Esophagus (tissue), 2 donors: ENCODE measurements around the gene GPR137B. TPM values are rescaled to one million over a fixed set of nuclear protein-coding genes. Genes with fewer than 3 reads are reported as not detected.
"Not testable (repeated sequence)": the region's sequence is repeated elsewhere in the genome, so short reads cannot be mapped to it uniquely, and the experiment has no call there.

Experiments
- H3K27ac ChIP-seq, 2 donors: one replicate each; pipeline ENCODE4 v1.5.1; 2013; ENCODE audit warnings: low read depth in 2 of 2, mild to moderate bottlenecking in 2 of 2, inconsistent platforms in 1 of 2, low read length in 1 of 2, moderate library complexity in 1 of 2
- H3K27me3 ChIP-seq, 2 donors: one replicate each; pipeline ENCODE4 v1.6.1; 2013; ENCODE audit warnings: low read length in 2 of 2, control low read depth in 1 of 2, mild to moderate bottlenecking in 1 of 2; ENCODE audit not compliant: insufficient read depth in 2 of 2, control insufficient read depth in 1 of 2
- H3K36me3 ChIP-seq, 2 donors: one replicate each; pipeline ENCODE4 v1.6.1; 2013; ENCODE audit warnings: low read length in 1 of 2; ENCODE audit not compliant: control insufficient read depth in 2 of 2, insufficient read depth in 2 of 2
- H3K4me1 ChIP-seq, 2 donors: one replicate each; pipeline ENCODE4 v1.6.1; 2013; ENCODE audit warnings: low read length in 1 of 2; ENCODE audit not compliant: control insufficient read depth in 2 of 2, insufficient read depth in 2 of 2
- H3K4me3 ChIP-seq, 2 donors: one replicate each; pipeline ENCODE4 v1.5.1; 2013; ENCODE audit warnings: low read length in 2 of 2, mild to moderate bottlenecking in 2 of 2, low read depth in 1 of 2, moderate library complexity in 1 of 2
- H3K9me3 ChIP-seq, 2 donors: one replicate each; pipeline ENCODE4 v1.6.1; 2013; ENCODE audit warnings: mild to moderate bottlenecking in 2 of 2, low read depth in 1 of 2, low read length in 1 of 2, moderate library complexity in 1 of 2; ENCODE audit not compliant: control insufficient read depth in 2 of 2, insufficient read depth in 1 of 2
- WGBS, 2 donors: extraction: QIAGEN DNeasy Blood & Tissue Kit; methylation state at CpG; one replicate each; pipeline ENCODE4 v1.1.7; 2013; 5-methylcytosine and 5-hydroxymethylcytosine counted together
- polyA plus RNA-seq, 2 donors: library from polyadenylated mRNA; stranded (reverse); fragments of 200-250 nt; gene quantifications; one replicate each; pipeline ENCODE4 v1.2.3, GENCODE V29; 2013
- donor health status: healthy with polysubstance abuse.
- donor health status: Bipolar disorder and iron deficiency.

GPR137B gene
- polyA plus RNA-seq, 2 donors: 2.1 to 2.8 TPM

- WGBS, 2 donors: 80 to 85% methylated on average over 4 of the region's 4 CpGs
These were observed 43.3 kb downstream of the GPR137B start for GRCh38 chr1:236185687-236186086.

GRCh38 chr1:236186471-236186870 is 44.1 kb downstream of the GPR137B start:
- WGBS, 2 donors: 99% methylated on average over 2 of the region's 2 CpGs
- not testable (repeated sequence) for H3K4me1 ChIP-seq, H3K27me3 ChIP-seq, H3K27ac ChIP-seq, H3K4me3 ChIP-seq, H3K36me3 ChIP-seq, H3K9me3 ChIP-seq

More at GRCh38 chr1:236185687-236186086, 43.3 kb downstream of the GPR137B start:
- no peak overlapping the region for H3K27ac ChIP-seq
- H3K27me3 ChIP-seq: no peaks in the 10 kb centered on the region
- H3K4me1 ChIP-seq: no peaks in the 10 kb centered on the region
- no peak overlapping the region for H3K4me3 ChIP-seq
- H3K9me3 ChIP-seq: no peaks in the 10 kb centered on the region
- H3K36me3 ChIP-seq: no peaks in the 10 kb centered on the region

GRCh38 chr1:236188084-236188483 is 45.7 kb downstream of the GPR137B start:
- 88% methylated on average over 1 of the region's 1 CpG for WGBS, 2 donors
- not testable (repeated sequence) for H3K27me3 ChIP-seq, H3K4me1 ChIP-seq, H3K27ac ChIP-seq, H3K36me3 ChIP-seq, H3K4me3 ChIP-seq, H3K9me3 ChIP-seq

GRCh38 chr1:236193184-236193583 is 50.8 kb downstream of the GPR137B start:
- Histone ChIP-seq H3K4me3 (no peak overlapping the region), H3K36me3 (no peaks in the 10 kb centered on the region), H3K4me1 (no peaks in the 10 kb centered on the region), H3K27me3 (no peaks in the 10 kb centered on the region), H3K9me3 (no peaks in the 10 kb centered on the region), H3K27ac (no peak overlapping the region)
- WGBS, 2 donors: 83% methylated on average over 2 of the region's 2 CpGs

- H3K27me3 ChIP-seq: no peaks in the 10 kb centered on the region
- no peaks in the 10 kb centered on the region for H3K36me3 ChIP-seq
- no peak overlapping the region for H3K27ac ChIP-seq
- H3K9me3 ChIP-seq: no peaks in the 10 kb centered on the region
- no peak overlapping the region for H3K4me3 ChIP-seq
- H3K4me1 ChIP-seq: no peaks in the 10 kb centered on the region
These were observed 58.6 kb downstream of the GPR137B start for GRCh38 chr1:236200925-236201324.

GRCh38 chr1:236201786-236202185 is 59.4 kb downstream of the GPR137B start:
- Histone ChIP-seq H3K4me1 (no peaks in the 10 kb centered on the region), H3K4me3 (no peak overlapping the region), H3K36me3 (no peaks in the 10 kb centered on the region), H3K27me3 (no peaks in the 10 kb centered on the region), H3K9me3 (no peaks in the 10 kb centered on the region), H3K27ac (no peak overlapping the region)
- 92 to 100% methylated on average over 1 of the region's 1 CpG for WGBS, 2 donors

GRCh38 chr1:236204039-236204438 is 61.7 kb downstream of the GPR137B start:
- H3K4me1 ChIP-seq: no peaks in the 10 kb centered on the region
- WGBS, 2 donors: 96 to 98% methylated on average over 1 of the region's 1 CpG

GRCh38 chr1:236204656-236205055 is 62.3 kb downstream of the GPR137B start:
- H3K36me3 ChIP-seq: no peaks in the 10 kb centered on the region
- no peak overlapping the region for H3K4me3 ChIP-seq
- H3K9me3 ChIP-seq: no peaks in the 10 kb centered on the region
- H3K27me3 ChIP-seq: no peaks in the 10 kb centered on the region
- no peak overlapping the region for H3K27ac ChIP-seq
- 73 to 85% methylated on average over 3 of the region's 3 CpGs for WGBS, 2 donors
- no peaks in the 10 kb centered on the region for H3K4me1 ChIP-seq

More at GRCh38 chr1:236204039-236204438, 61.7 kb downstream of the GPR137B start:
- no peak overlapping the region for H3K27ac ChIP-seq
- no peaks in the 10 kb centered on the region for H3K36me3 ChIP-seq
- no peaks in the 10 kb centered on the region for H3K27me3 ChIP-seq
- H3K9me3 ChIP-seq: no peaks in the 10 kb centered on the region
- no peak overlapping the region for H3K4me3 ChIP-seq

GRCh38 chr1:236206548-236206947 is 64.2 kb downstream of the GPR137B start:
- WGBS, 2 donors: 78 to 79% methylated on average over 4 of the region's 4 CpGs

GRCh38 chr1:236207121-236207520 is 64.8 kb downstream of the GPR137B start:
- H3K27me3 ChIP-seq: no peaks in the 10 kb centered on the region
- 71 to 79% methylated on average over 5 of the region's 5 CpGs for WGBS, 2 donors
- no peaks in the 10 kb centered on the region for H3K4me1 ChIP-seq
- H3K4me3 ChIP-seq: no peak overlapping the region
- H3K9me3 ChIP-seq: no peaks in the 10 kb centered on the region
- no peak overlapping the region for H3K27ac ChIP-seq
- H3K36me3 ChIP-seq: no peaks in the 10 kb centered on the region

More at GRCh38 chr1:236206548-236206947, 64.2 kb downstream of the GPR137B start:
- Histone ChIP-seq H3K27ac (no peak overlapping the region), H3K36me3 (no peaks in the 10 kb centered on the region), H3K9me3 (no peaks in the 10 kb centered on the region), H3K4me3 (no peak overlapping the region), H3K27me3 (no peaks in the 10 kb centered on the region), H3K4me1 (no peaks in the 10 kb centered on the region)
